Muscle layer of colon (tissue), 2 donors: ENCODE measurements around the gene KLK3.
"Not testable (repeated sequence)": the region's sequence is repeated elsewhere in the genome, so short reads cannot be mapped to it uniquely, and the experiment has no call there.

Experiments used
- H3K27ac ChIP-seq: one replicate; pipeline ENCODE4 v1.7.0; 2013; ENCODE audit warnings: low read depth, mild to moderate bottlenecking, low read length, moderate library complexity
- H3K27me3 ChIP-seq, 2 donors: one replicate each; pipeline ENCODE4 v1.7.0; 2013; ENCODE audit warnings: low read length in 2 of 2, mild to moderate bottlenecking in 2 of 2; ENCODE audit not compliant: insufficient read depth in 2 of 2, control insufficient read depth in 1 of 2
- H3K36me3 ChIP-seq: one replicate; pipeline ENCODE4 v1.7.0; 2013; ENCODE audit warnings: mild to moderate bottlenecking, low read length; ENCODE audit not compliant: insufficient read depth
- H3K4me1 ChIP-seq: one replicate; pipeline ENCODE4 v1.7.0; 2013; ENCODE audit warnings: mild to moderate bottlenecking, low read length; ENCODE audit not compliant: insufficient read depth
- H3K4me3 ChIP-seq, 2 donors: one replicate each; pipeline ENCODE4 v1.7.0; 2013; ENCODE audit warnings: low read length in 2 of 2, low read depth in 1 of 2, mild to moderate bottlenecking in 1 of 2, moderate library complexity in 1 of 2
- H3K9ac ChIP-seq: one replicate; pipeline ENCODE4 v1.7.0; 2013; ENCODE audit warnings: low read length
- H3K9me3 ChIP-seq: one replicate; pipeline ENCODE4 v1.7.0; 2013; ENCODE audit warnings: mild to moderate bottlenecking, low read length
- donor health status: abdominal sarcoma.
- donor health status: Adenocarcinoma of cecum.

Gene KLK3

DNA sequence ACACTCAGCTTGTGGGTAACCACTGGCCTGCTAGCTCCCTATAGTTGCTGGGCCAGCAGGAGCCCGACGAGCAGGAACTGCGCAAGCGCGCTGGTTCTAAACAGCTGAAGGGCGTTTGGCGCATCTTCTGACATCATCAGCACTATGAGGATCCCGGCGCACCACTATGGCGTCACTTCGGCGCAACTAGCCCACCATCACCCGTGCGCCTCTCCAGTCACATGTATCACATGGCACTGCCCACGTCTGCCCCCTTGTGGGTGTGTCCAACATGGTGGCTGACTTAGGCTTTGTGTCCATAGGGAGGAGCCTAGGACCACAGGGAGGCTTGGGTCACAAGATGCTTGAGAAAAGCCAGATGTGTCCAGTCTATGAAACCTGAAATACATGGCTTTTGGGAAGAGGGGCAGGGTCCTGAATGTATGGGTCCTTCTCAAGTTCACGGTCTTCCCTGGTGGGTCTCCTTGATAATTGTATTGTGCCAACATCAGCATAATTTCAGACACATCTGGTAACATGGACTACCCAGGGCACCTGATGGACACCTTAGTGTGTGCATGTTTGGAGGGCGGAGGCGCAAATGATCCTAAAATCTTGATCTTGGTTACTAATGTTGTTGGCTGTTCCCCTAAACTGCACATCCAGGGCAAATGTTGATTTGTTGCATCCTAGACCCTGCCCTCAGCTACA, 38.5 kb downstream of the KLK3 start:
- Histone ChIP-seq H3K4me3 (no peak overlapping the region), H3K4me1 (peaks cover 30% of the 10 kb centered on the region), H3K36me3 (no peaks in the 10 kb centered on the region), H3K27me3 (peaks cover 0 to 10% of the 10 kb centered on the region in 2 donors), H3K27ac (no peak overlapping the region), H3K9me3 (no peaks in the 10 kb centered on the region), H3K9ac (no peak overlapping the region)

DNA sequence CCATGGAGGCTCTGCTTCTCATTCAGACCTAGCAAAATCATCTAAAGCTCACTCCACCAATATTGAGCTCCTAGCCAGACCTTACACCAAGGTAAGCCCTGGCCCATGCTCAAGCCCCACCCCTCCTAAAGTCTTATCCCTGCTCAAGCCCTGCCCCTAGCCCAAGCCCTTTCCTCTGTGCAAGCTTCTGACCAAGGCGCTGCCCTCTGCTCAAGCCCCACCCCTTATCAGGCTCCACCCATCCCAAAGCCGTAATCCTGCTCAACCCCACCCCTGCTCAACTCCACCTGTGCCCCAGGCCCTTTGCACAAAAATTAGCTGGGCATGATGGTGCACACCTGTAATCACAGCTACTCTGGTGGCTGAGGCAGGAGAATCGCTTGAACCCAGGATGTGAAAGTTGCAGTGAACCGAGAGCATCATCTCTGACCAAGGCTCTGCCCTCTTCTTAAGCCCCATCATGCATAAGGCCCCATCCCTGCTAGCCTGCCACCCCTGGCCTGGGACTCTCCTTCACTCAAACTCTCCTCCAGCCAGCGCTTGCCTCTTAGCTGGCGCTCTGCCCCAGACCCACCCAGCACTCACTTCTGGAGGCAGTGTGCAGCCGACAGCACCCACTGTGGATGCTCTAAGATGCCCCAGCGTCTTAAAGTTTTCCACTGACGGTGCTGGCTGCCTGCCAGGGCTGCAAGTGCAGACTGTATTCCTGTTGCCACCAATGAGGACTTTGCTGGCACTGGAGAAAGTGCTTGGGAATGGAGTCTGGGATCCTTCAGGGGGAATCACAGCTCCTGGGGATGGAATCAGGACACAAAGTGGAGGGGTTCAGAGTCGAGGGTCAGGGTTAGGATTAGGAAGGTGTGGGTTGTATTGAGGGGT, 40.0 kb downstream of the KLK3 start:
- Histone ChIP-seq H3K4me1 (peaks cover 22% of the 10 kb centered on the region), H3K9ac (no peak overlapping the region), H3K9me3 (no peaks in the 10 kb centered on the region), H3K36me3 (no peaks in the 10 kb centered on the region), H3K27ac (no peak overlapping the region), H3K27me3 (peaks cover 0 to 10% of the 10 kb centered on the region in 2 donors), H3K4me3 (no peak overlapping the region)

DNA sequence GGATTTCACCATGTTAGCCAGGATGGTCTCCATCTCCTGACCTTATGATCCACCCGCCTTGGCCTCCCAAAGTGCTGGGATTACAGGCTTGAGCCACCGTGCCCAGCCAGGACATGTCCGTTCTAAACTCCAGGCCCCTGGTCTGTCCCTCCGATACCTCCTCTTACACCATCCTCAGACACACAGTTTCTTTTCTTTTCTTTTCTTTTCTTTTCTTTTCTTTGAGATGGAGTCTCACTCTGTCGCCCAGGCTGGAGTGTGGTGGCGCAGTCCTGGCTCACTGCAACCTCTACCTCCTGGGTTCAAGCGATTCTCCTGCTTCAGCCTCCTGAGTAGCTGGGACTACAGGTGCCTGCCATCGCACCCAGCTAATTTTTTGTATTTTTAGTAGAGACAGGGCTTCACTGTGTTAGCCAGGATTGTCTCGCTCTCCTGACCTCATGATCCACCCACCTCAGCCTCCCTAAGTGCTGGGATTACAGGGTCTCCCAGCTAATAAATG, 41.4 kb downstream of the KLK3 start:
- peaks cover 0 to 13% of the 10 kb centered on the region in 2 donors for H3K27me3 ChIP-seq
- H3K36me3 ChIP-seq: not testable (repeated sequence)

DNA sequence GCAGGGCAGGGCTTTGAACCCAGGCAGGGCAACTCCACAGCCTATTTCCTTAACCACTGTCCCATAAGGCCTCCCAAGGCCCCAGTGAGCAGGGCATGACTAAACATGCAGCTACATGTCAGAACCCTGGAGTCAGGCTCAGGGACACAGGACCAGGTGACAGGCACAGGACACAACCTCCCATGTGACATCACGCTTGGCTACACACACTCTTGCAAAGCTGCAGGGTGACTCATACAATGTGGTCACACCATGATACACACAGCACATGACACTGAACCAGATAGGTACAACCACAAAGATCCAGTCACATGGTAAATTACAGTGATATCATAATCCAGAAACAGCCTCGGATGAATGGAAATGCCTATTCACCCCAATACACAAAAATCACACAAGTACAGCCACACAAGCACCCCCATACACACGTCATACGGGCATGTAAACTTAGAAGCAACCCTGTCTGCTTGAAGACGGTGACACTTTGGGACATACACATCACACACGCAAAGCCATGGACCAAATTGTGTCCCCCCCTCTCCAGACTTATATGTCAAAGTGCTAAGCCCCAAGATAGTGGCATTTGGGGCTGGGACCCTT, 42.0 kb downstream of the KLK3 start:
- H3K27me3 ChIP-seq: peaks cover 0 to 13% of the 10 kb centered on the region in 2 donors
- no peak overlapping the region for H3K9ac ChIP-seq
- H3K36me3 ChIP-seq: no peaks in the 10 kb centered on the region
- peaks cover 10% of the 10 kb centered on the region for H3K4me1 ChIP-seq
- no peak overlapping the region for H3K4me3 ChIP-seq
- H3K9me3 ChIP-seq: no peaks in the 10 kb centered on the region
- H3K27ac ChIP-seq: no peak overlapping the region

More for the DNA sequence above, 41.4 kb downstream of the KLK3 start:
- not testable (repeated sequence) for H3K4me3 ChIP-seq, H3K9ac ChIP-seq, H3K9me3 ChIP-seq, H3K27ac ChIP-seq
- H3K4me1 ChIP-seq: peaks cover 10% of the 10 kb centered on the region

DNA sequence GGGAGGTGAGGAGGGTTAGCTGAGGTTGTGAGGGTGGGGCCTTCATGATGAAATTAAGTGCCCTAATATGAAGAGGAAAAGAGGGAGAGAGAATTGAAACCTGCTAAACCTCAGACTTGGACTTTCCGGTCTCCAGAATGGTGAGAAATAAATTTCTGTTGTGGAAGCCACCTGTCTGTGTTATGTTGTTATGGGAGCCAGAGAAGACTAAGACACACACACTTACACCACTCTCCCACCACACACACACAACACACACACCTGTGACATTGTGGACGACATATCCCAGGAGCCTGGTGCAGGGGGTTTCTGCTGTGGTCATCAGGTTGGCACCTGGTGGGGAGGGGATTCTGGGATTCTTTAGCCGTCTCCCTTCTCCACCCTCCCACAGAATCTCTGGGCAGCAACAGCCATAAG, 42.5 kb downstream of the KLK3 start:
- Histone ChIP-seq H3K27me3 (peaks cover 0 to 13% of the 10 kb centered on the region in 2 donors), H3K9ac (no peak overlapping the region), H3K4me1 (peaks cover 10% of the 10 kb centered on the region), H3K27ac (no peak overlapping the region), H3K36me3 (no peaks in the 10 kb centered on the region), H3K4me3 (no peak overlapping the region), H3K9me3 (no peaks in the 10 kb centered on the region)

DNA sequence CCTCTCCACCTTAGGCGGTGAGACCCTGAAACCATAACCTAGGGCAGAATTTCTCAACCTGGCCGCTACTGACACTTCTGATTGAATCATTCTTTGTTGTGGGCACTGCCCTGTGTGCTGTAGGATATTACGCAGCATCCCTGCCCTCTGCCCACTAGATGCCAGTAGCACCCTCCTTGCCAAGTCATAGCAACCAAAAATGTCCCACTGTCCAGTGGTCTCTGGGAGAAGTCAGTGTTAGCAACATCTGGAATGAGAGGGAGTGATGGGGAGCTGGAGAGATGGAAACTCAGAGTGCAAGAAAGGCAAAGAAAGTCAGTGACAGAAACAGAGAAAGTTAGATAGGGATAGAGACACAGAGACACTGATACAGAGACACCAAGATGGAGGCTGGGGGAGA, 42.9 kb downstream of the KLK3 start:
- Histone ChIP-seq H3K4me3 (no peak overlapping the region), H3K9me3 (no peaks in the 10 kb centered on the region), H3K9ac (no peak overlapping the region), H3K27me3 (peaks cover 0 to 13% of the 10 kb centered on the region in 2 donors), H3K36me3 (no peaks in the 10 kb centered on the region), H3K27ac (no peak overlapping the region), H3K4me1 (peaks cover 10% of the 10 kb centered on the region)

DNA sequence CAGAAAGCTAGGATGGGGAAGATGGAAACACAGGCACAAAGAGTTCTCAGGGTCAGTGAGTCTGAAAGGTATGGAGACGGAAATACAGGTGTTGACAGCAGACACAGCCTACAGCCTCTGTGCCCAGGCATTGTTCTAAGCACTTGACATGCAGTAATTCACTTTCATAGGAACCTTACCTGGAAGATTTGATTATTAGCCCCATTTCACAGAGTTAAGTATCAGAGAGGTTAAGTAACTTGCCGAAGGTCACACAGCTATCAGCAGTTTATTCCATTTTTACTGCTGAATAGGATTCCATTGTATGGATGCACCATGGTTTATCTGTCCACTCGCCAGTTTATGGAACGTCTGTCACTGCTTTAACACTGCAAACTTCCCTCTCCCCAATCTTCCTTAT, 43.3 kb downstream of the KLK3 start:
- Histone ChIP-seq H3K27me3 (peaks cover 0 to 13% of the 10 kb centered on the region in 2 donors), H3K36me3 (no peaks in the 10 kb centered on the region), H3K9me3 (no peaks in the 10 kb centered on the region), H3K27ac (no peak overlapping the region), H3K4me1 (peaks cover 10% of the 10 kb centered on the region), H3K9ac (no peak overlapping the region), H3K4me3 (no peak overlapping the region)

DNA sequence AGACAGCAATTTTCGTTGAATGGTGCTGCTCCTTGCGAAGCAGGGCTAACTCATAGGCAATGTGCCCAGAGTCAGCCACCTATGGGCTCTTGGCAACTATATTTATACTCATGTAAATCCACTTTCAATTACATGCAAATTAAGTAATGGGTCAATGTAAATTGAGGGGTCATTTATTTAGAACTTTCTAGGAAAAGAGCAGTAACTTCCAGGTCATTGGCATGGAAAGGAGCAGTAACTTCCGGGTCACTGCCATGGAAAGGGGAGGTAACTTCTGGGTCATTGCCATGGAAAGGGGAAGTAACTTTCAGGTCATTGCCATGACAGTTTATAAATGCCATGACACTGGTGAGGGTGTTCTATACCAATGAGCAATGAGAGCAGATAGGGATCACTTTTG, 44.9 kb downstream of the KLK3 start:
- H3K27me3 ChIP-seq: peaks cover 0 to 13% of the 10 kb centered on the region in 2 donors
- no peak overlapping the region for H3K27ac ChIP-seq
- H3K9ac ChIP-seq: no peak overlapping the region
- H3K4me1 ChIP-seq: peaks cover 9% of the 10 kb centered on the region
- H3K4me3 ChIP-seq: no peak overlapping the region
- H3K36me3 ChIP-seq: no peaks in the 10 kb centered on the region
- H3K9me3 ChIP-seq: no peaks in the 10 kb centered on the region

DNA sequence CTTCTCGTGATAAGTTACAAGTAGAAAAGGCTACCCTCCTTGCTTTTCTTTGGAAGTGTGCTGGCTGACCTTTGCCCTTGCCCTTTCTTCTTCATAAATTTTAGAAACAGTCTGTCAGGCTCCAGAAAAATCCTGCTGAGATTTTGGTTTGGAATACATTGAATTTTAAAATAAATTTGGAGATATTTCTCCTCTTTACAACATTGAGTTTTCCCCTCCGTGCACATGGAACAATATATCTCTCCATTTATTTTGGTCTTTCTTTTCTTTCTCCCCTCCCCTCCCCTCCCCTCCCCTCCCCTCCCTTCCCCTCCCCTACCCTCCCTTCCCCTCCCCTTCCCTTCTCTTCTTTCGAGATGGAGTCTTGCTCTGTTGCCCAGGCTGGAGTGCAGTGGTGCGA, 47.9 kb downstream of the KLK3 start:
- Histone ChIP-seq H3K27ac (no peak overlapping the region), H3K9me3 (no peaks in the 10 kb centered on the region), H3K27me3 (peaks cover 10 to 14% of the 10 kb centered on the region in 2 donors), H3K4me3 (no peak overlapping the region), H3K36me3 (no peaks in the 10 kb centered on the region), H3K4me1 (no peaks in the 10 kb centered on the region), H3K9ac (no peak overlapping the region)

DNA sequence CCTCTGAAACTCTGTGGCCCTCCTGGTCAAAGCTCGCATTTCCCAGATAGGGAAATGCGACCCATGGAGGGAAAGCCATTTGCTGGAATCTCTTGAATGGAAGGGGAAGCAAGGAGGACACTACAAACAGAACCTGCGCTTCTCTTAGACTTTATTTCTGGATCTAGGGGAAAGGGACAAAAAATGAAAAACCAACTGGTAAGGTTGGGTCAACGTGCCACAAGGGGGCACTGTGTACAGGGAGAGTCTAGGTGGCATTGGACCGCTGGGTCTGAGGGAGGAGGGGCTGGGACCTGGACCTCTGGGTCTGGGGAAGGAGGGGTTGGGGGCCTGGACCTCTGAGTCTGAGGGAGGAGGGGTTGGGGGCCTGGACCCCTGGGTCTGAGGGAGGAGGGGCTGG, 51.5 kb downstream of the KLK3 start:
- Histone ChIP-seq H3K9ac (no peak overlapping the region), H3K4me1 (no peaks in the 10 kb centered on the region), H3K9me3 (no peaks in the 10 kb centered on the region), H3K36me3 (no peaks in the 10 kb centered on the region), H3K27ac (no peak overlapping the region), H3K27me3 (peaks cover 35 to 42% of the 10 kb centered on the region in 2 donors), H3K4me3 (no peak overlapping the region)

DNA sequence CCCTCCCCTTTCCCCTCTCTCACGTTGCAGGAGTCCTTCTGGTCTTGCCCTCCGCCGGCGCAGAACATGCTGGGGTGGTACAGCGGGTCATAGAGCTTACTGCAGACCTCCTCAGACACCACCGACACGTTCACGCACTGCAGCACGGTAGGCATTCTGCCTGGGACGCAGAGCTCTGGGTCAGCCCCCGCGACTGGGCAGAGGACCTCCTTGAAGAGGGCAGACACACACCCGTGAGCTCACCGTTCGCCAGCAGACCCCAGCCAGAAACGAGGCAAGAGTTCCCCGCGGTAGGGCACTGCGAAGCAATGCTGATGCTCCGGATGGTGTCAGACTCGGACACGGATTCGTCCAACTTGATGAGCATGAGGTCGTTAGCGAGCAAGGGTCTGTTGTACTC, 53.6 kb downstream of the KLK3 start:
- Histone ChIP-seq H3K9ac (no peak overlapping the region), H3K27me3 (peaks cover 42 to 44% of the 10 kb centered on the region in 2 donors), H3K9me3 (no peaks in the 10 kb centered on the region), H3K36me3 (no peaks in the 10 kb centered on the region), H3K4me1 (no peaks in the 10 kb centered on the region), H3K4me3 (no peak overlapping the region), H3K27ac (no peak overlapping the region)
